Panc1 (cell line): ENCODE data around the gene DECR2. TPM values are rescaled to one million over a fixed set of nuclear protein-coding genes. Genes with fewer than 3 reads are reported as not detected.

Experiments used
- ATAC-seq: fragments of 200-7000 bp; cut with Tn5 transposase; 2 replicates; pipeline ENCODE4 v1.9.1; 2020; ENCODE audit warnings: mild to moderate bottlenecking, moderate library complexity
- BruUV-seq: library from RNA; stranded (reverse); fragments of 400-500 nt; replicated peaks from 2 replicates; lab custom pipeline; 2021; lab: Mats Ljungman, UMichigan
- CTCF ChIA-PET: fragments of 300-600 bp; sonication (Branson Sonifier 250); formaldehyde crosslinking; loops from one replicate; lab custom pipeline; 2022; ENCODE audit warnings: antibody characterized with exemption; lab: Charles Lee
- POLR2A ChIA-PET: fragments of 300-600 bp; sonication (Branson Sonifier 250); formaldehyde crosslinking; loops from one replicate; lab custom pipeline; 2022; ENCODE audit warnings: antibody characterized with exemption; lab: Charles Lee
- DNase-seq: peaks from one replicate; pipeline ENCODE4 v3.0.0-alpha.2; 2010; ENCODE audit warnings: low read depth, low spot score
- H3K27ac ChIP-seq: 2 replicates; pipeline ENCODE4 v1.5.1; 2011; ENCODE audit warnings: mild to moderate bottlenecking, low read length, inconsistent platforms
- H3K27me3 ChIP-seq: fragments of 200-500 bp; sonication (Bioruptor generic); 2 replicates; pipeline ENCODE4 v1.6.0; 2014; ENCODE audit warnings: low read length, inconsistent platforms; ENCODE audit not compliant: control insufficient read depth, insufficient read depth
- H3K36me3 ChIP-seq: fragments of 200-500 bp; sonication (Bioruptor generic); 2 replicates; pipeline ENCODE4 v1.5.1; 2014; ENCODE audit warnings: inconsistent platforms, mild to moderate bottlenecking, low read length, moderate library complexity; ENCODE audit not compliant: control insufficient read depth, insufficient read depth
- H3K4me1 ChIP-seq: 2 replicates; pipeline ENCODE4 v1.5.1; 2011; ENCODE audit warnings: inconsistent platforms, mild to moderate bottlenecking, low read length, moderate library complexity; ENCODE audit not compliant: control insufficient read depth, insufficient read depth
- H3K4me3 ChIP-seq, 2 experiments: 2 replicates each; pipeline ENCODE4 v1.5.1; 2011 to 2012; ENCODE audit warnings: low read depth in 2 of 2, low read length in 2 of 2, mild to moderate bottlenecking in 2 of 2, inconsistent platforms in 1 of 2, moderate library complexity in 1 of 2
- H3K9me3 ChIP-seq: fragments of 200-500 bp; sonication (Bioruptor generic); 2 replicates; pipeline ENCODE4 v1.5.1; 2014; ENCODE audit warnings: low read depth, mild to moderate bottlenecking, inconsistent platforms, low read length, moderate library complexity; ENCODE audit not compliant: control insufficient read depth, insufficient read depth
- POLR2AphosphoS5 ChIP-seq: IDR thresholded peaks from 2 replicates; pipeline ENCODE4 v1.6.1; 2012; ENCODE audit warnings: mild to moderate bottlenecking, low read depth, low read length, moderate library complexity
- SIN3A ChIP-seq: IDR thresholded peaks from 2 replicates; pipeline ENCODE4 v1.6.1; 2012; ENCODE audit warnings: low read depth, mild to moderate bottlenecking, low read length, moderate library complexity, borderline replicate concordance; ENCODE audit not compliant: insufficient read depth
- TCF7L2 ChIP-seq: IDR thresholded peaks from 2 replicates; pipeline ENCODE4 v1.6.1; 2011; ENCODE audit warnings: mild to moderate bottlenecking, low read depth, low read length, inconsistent platforms
- in situ Hi-C: cut with HindIII; loops from 2 replicates; pipeline ENCODE4 v1.10.0; 2016; ENCODE audit warnings: low sequenced_read_pairs, low pct_unique_long_range_greater_than_20kb
- intact Hi-C: fragments of 100-400 bp; cut with micrococcal nuclease; formaldehyde crosslinking; loops from one replicate; pipeline ENCODE4 v1.10.0; 2022; ENCODE audit not compliant: unreplicated experiment
- total RNA-seq: library from RNA; stranded (reverse); gene quantifications from one replicate; pipeline ENCODE4 v1.2.1, GENCODE V29; 2021; ENCODE audit not compliant: unreplicated experiment
- TF ChIP-seq, protein P1 (sequence below), 2 experiments: IDR thresholded peaks; 2 replicates each; pipeline ENCODE4 v1.6.1; 2011 to 2012; ENCODE audit warnings: low read depth in 2 of 2, control low read depth in 1 of 2, low read length in 1 of 2, mild to moderate bottlenecking in 1 of 2, moderate library complexity in 1 of 2; ENCODE audit not compliant: insufficient read depth in 1 of 2
- TF ChIP-seq, protein P2 (sequence below): fragments of 450-650 bp; IDR thresholded peaks from 2 replicates; pipeline ENCODE4 v1.5.1; 2017; ENCODE audit warnings: mild to moderate bottlenecking

The DECR2 gene
- total RNA-seq, 1 experiment from 2014 or later = 92.7 TPM

DNA sequence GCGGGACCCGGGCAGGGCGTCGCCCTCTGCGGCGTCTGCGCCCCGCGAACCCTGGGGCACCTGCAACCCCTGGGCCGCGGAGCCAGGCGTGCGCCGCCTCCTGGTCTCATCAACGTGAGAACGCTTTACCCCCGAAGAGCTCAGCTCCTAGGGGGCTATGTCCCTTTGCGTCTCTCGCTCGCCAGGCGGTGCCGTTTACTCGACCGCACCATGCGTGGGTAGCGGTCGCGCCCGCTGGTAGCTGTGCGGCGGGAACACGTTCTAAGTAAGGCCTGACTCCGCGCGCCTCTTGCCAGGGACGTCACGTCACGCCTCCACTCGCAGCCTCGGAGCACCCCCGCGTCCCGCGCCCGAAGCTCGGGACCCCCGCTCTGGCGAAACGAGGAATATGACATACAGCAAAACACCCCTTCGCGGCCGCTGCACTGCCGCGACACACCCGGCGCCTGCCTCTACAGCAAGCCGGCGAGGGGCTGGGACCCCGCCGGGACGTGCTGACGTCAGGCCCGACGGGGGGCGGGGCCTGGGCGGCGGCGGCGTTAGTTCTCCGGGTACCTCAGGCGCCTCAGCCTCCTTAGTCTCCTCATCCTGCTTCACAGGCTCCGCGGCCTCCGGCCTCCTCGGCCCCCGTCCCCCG is 23.5 kb downstream of the DECR2 start, which contains the start of gene RAB11FIP3:
Gene RAB11FIP3 (plus strand): TSS at position 568 of the 637 bp plus-strand sequence. CDS start 358 bp downstream, outside the sequence.
- TF ChIP-seq, protein P1, sequence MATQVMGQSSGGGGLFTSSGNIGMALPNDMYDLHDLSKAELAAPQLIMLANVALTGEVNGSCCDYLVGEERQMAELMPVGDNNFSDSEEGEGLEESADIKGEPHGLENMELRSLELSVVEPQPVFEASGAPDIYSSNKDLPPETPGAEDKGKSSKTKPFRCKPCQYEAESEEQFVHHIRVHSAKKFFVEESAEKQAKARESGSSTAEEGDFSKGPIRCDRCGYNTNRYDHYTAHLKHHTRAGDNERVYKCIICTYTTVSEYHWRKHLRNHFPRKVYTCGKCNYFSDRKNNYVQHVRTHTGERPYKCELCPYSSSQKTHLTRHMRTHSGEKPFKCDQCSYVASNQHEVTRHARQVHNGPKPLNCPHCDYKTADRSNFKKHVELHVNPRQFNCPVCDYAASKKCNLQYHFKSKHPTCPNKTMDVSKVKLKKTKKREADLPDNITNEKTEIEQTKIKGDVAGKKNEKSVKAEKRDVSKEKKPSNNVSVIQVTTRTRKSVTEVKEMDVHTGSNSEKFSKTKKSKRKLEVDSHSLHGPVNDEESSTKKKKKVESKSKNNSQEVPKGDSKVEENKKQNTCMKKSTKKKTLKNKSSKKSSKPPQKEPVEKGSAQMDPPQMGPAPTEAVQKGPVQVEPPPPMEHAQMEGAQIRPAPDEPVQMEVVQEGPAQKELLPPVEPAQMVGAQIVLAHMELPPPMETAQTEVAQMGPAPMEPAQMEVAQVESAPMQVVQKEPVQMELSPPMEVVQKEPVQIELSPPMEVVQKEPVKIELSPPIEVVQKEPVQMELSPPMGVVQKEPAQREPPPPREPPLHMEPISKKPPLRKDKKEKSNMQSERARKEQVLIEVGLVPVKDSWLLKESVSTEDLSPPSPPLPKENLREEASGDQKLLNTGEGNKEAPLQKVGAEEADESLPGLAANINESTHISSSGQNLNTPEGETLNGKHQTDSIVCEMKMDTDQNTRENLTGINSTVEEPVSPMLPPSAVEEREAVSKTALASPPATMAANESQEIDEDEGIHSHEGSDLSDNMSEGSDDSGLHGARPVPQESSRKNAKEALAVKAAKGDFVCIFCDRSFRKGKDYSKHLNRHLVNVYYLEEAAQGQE (IDR thresholded peaks at IDR 0.05; ENCODE audit: insufficient read depth in 1 of 2, low read depth in 2 of 2, low read length in 1 of 2) = no peak
- TF ChIP-seq POLR2AphosphoS5 (peak; percentile 76), TCF7L2 (peak; percentile 76), SIN3A (peak; percentile 84; the same call in 1 of the 2 replicates)
- TF ChIP-seq, protein P2, sequence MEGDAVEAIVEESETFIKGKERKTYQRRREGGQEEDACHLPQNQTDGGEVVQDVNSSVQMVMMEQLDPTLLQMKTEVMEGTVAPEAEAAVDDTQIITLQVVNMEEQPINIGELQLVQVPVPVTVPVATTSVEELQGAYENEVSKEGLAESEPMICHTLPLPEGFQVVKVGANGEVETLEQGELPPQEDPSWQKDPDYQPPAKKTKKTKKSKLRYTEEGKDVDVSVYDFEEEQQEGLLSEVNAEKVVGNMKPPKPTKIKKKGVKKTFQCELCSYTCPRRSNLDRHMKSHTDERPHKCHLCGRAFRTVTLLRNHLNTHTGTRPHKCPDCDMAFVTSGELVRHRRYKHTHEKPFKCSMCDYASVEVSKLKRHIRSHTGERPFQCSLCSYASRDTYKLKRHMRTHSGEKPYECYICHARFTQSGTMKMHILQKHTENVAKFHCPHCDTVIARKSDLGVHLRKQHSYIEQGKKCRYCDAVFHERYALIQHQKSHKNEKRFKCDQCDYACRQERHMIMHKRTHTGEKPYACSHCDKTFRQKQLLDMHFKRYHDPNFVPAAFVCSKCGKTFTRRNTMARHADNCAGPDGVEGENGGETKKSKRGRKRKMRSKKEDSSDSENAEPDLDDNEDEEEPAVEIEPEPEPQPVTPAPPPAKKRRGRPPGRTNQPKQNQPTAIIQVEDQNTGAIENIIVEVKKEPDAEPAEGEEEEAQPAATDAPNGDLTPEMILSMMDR = no peak
- Histone ChIP-seq H3K4me1 (peaks cover 28% of the 10 kb centered on the region), H3K27ac (peak within 1 kb of the TSS; percentile 88), H3K36me3 (no peaks in the 10 kb centered on the region), H3K9me3 (no peaks in the 10 kb centered on the region), H3K4me3 (peak within 1 kb of the TSS; percentile 73 to 77), H3K27me3 (no peaks in the 10 kb centered on the region)
- BruUV-seq = no TSS peak
- CTCF ChIA-PET = no interaction called here
- intact Hi-C loops = loop anchor here (2.0 kb wide), 1 partner anchor 24 kb away; the partner anchor contains the start of gene DECR2
- ATAC-seq = peak; percentile 95
- POLR2A ChIA-PET = interaction anchor here (0.6 kb wide), 1 partner anchor 24 kb away, joined by 9 read pairs; no protein-coding TSS in a partner anchor
- in situ Hi-C loops = no loop called here
- DNase-seq = peak; percentile 24

DNA sequence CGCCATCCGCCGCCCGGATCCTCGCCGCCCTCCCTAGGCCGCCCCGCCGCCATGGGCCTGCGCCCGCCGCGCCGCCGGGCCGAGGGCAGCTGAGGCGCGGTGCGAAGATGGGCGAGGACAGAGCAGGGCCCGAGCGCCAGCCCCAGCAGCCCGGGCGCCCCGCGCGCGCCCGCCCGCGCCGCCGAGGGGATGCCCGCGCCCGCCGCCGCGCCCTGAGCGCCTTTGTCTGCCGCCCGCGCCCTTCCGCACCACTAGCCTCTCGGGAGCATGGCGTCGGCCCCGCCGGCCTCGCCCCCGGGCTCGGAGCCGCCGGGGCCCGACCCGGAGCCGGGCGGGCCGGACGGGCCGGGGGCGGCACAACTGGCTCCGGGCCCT is 24.0 kb downstream of the DECR2 start:
- H3K9me3 ChIP-seq = no peaks in the 10 kb centered on the region
- ChIA-PET CTCF (no interaction called here), POLR2A (no interaction called here)
- peak overlapping the region; percentile 64 to 77; a peak in 3 of 4 replicates for H3K4me3 ChIP-seq
- in situ Hi-C loops (no loop called here), intact Hi-C loops (loop anchor here (2.0 kb wide), 1 partner anchor 25 kb away; the partner anchor contains the start of gene DECR2)
- no peaks in the 10 kb centered on the region for H3K27me3 ChIP-seq
- no peak overlapping the region for H3K27ac ChIP-seq
- H3K36me3 ChIP-seq = no peaks in the 10 kb centered on the region
- peak; percentile 62 for ATAC-seq
- H3K4me1 ChIP-seq = peaks cover 28% of the 10 kb centered on the region
- TF ChIP-seq TCF7L2 (no peak), POLR2AphosphoS5 (no peak; the same call in 1 of the 2 replicates), SIN3A (no peak)
- TF ChIP-seq, protein P1 (IDR thresholded peaks at IDR 0.05; ENCODE audit: insufficient read depth in 1 of 2, low read depth in 2 of 2, low read length in 1 of 2) = no peak
- TF ChIP-seq, protein P2 = no peak
- DNase-seq = no peak
- no TSS peak for BruUV-seq
